Transverse colon (tissue), 4 donors: ENCODE results near the gene STARD7.

ENCODE experiments used
- CTCF ChIP-seq, 5 experiments: fragments of 200-600 bp in 3 of 5; fragments of 450-650 bp in 2 of 5; sonication (generic) in 3 of 5; IDR thresholded peaks; 1 replicate in 2 of 5; 2 replicates in 3 of 5; pipeline ENCODE4 v1.5.1; 2016 to 2017; ENCODE audit warnings: antibody characterized with exemption in 5 of 5, inconsistent platforms in 3 of 5, mild to moderate bottlenecking in 2 of 5, moderate library complexity in 1 of 5
- EP300 ChIP-seq: sonication (generic); formaldehyde crosslinking; IDR thresholded peaks from one replicate; pipeline ENCODE4 v1.6.1; 2017; ENCODE audit warnings: antibody characterized with exemption, low read depth
- POLR2A ChIP-seq: fragments of 450-650 bp; IDR thresholded peaks from one replicate; pipeline ENCODE4 v1.6.1; 2016; ENCODE audit warnings: antibody characterized with exemption, mild to moderate bottlenecking, moderate library complexity
- POLR2AphosphoS5 ChIP-seq, 3 donors: sonication (generic); formaldehyde crosslinking; IDR thresholded peaks; one replicate each; pipeline ENCODE4 v1.6.1; 2016; ENCODE audit warnings: antibody characterized with exemption in 3 of 3

GRCh38 chr2:96201338-96201737, 7.3 kb downstream of the STARD7 start:
- TF ChIP-seq CTCF (IDR thresholded peaks at IDR 0.05): no peak
- no peak for TF ChIP-seq POLR2AphosphoS5 (IDR thresholded peaks at IDR 0.05)
- no peak for TF ChIP-seq POLR2A
- no peak for TF ChIP-seq EP300
